Activated CD4-positive, alpha-beta T cell treated with anti-CD3 and anti-CD28 coated beads, Interleukin-2, amount 10 ng/mL, durations not matched to agents 7 days and 5 days (primary cell): Measurements from ENCODE around the gene LRCOL1. TPM values are rescaled to one million over a fixed set of nuclear protein-coding genes. Genes with fewer than 3 reads are reported as not detected.

Experiments used
- CTCF ChIA-PET: fragments of 350-600 bp; sonication (Branson Sonifier 250); formaldehyde crosslinking; loops from one replicate; lab custom pipeline; 2021; ENCODE audit warnings: antibody characterized with exemption; lab: Charles Lee
- POLR2A ChIA-PET: fragments of 350-600 bp; sonication (Branson Sonifier 250); formaldehyde crosslinking; loops from one replicate; lab custom pipeline; 2021; ENCODE audit warnings: antibody characterized with exemption; lab: Charles Lee
- DNase-seq: peaks from one replicate; pipeline ENCODE4 v3.0.0-alpha.2; 2020
- H3K27ac Mint-ChIP-seq: one replicate; pipeline ENCODE4 v1.8.0; 2021; ENCODE audit warnings: mild to moderate bottlenecking, moderate library complexity, mixed read lengths
- H3K27me3 Mint-ChIP-seq: one replicate; pipeline ENCODE4 v1.8.0; 2021; ENCODE audit warnings: mixed read lengths
- H3K36me3 Mint-ChIP-seq: one replicate; pipeline ENCODE4 v1.8.0; 2021; ENCODE audit warnings: low read depth, mixed read lengths
- H3K4me1 Mint-ChIP-seq: one replicate; pipeline ENCODE4 v1.8.0; 2021; ENCODE audit warnings: mixed read lengths
- H3K4me3 Mint-ChIP-seq: one replicate; pipeline ENCODE4 v1.8.0; 2021; ENCODE audit warnings: mild to moderate bottlenecking, moderate library complexity, mixed read lengths
- H3K9me3 Mint-ChIP-seq: one replicate; pipeline ENCODE4 v1.8.0; 2021; ENCODE audit warnings: mixed read lengths
- total RNA-seq, 2 experiments: library from RNA; stranded (reverse); gene quantifications; one replicate each; pipeline ENCODE4 v1.2.3, GENCODE V29; 2021

Gene LRCOL1
- total RNA-seq, 2 experiments from 2014 or later: not detected

DNA sequence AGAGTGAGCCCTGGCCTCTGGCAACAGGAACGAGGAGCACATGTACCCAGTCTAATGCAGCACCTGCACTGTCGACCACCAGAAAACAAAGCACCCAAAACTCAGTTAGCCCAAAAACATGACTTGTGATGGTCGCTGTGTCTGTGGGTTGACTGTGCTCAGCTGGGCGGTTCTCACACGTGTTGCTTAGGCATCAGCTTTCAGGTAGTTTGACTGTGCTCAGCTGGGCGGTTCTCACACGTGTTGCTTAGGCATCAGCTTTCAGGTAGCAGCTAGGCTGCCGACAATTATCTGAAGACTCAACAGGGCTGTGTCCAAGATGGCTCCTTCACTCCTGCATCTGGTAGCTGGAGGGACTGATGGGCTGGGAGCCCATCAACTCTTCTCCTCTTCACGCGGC, 1.2 kb upstream of the LRCOL1 start:
- CTCF ChIA-PET: interaction anchor here (0.9 kb wide), 1 partner anchor 10 kb away, joined by 3 read pairs; no protein-coding TSS in a partner anchor
- peaks cover 4% of the 10 kb centered on the region for H3K9me3 Mint-ChIP-seq
- no peak for DNase-seq
- H3K4me3 Mint-ChIP-seq: no peak overlapping the region
- no peaks in the 10 kb centered on the region for H3K36me3 Mint-ChIP-seq
- peaks cover 32% of the 10 kb centered on the region for H3K27me3 Mint-ChIP-seq
- POLR2A ChIA-PET: no interaction called here
- peaks cover 8% of the 10 kb centered on the region for H3K4me1 Mint-ChIP-seq
- H3K27ac Mint-ChIP-seq: no peak overlapping the region

DNA sequence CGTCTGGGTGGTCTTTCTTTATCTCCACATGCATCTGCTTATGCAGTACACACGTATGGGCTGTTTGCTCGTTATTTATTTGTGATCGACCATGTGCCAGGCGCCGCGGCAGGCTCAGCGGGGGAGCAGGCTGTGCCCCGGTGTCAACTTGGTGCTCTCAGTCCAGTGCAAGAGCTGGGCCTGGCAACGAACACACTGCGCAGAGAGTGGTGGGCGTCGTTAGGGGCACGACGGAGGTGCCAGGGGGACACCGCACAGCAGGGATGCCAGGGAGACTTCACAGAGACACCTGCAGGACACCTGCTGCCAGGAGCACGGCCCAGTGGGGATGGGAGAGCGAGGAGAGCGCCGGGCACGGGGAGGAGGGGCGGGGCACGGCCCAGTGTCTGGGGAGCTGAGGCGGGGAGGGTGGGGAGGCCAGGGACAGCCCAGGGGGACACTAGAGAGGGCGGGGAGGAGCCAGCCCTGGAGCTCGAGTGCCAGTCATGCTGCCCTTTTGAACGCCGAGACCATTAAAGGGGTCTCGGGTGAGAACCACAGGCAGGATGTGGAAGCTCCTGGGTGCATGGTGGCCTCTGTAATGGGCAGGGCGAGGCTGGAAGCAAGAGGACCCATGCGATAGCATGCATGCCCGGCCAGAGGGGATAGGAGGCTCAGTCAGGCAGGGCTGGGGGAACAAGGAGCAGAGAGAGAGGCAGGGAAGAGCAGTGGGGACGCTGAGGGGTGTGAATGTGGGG, 652 bp upstream of the LRCOL1 start:
- H3K27ac Mint-ChIP-seq: no peak overlapping the region
- H3K27me3 Mint-ChIP-seq: peaks cover 32% of the 10 kb centered on the region
- H3K36me3 Mint-ChIP-seq: no peaks in the 10 kb centered on the region
- H3K4me1 Mint-ChIP-seq: peaks cover 8% of the 10 kb centered on the region
- no peak for DNase-seq
- ChIA-PET CTCF (interaction anchor here (1.9 kb wide), 1 partner anchor 16 kb away, joined by 9 read pairs; no protein-coding TSS in a partner anchor), POLR2A (no interaction called here)
- peaks cover 4% of the 10 kb centered on the region for H3K9me3 Mint-ChIP-seq
- no peak overlapping the region for H3K4me3 Mint-ChIP-seq

DNA sequence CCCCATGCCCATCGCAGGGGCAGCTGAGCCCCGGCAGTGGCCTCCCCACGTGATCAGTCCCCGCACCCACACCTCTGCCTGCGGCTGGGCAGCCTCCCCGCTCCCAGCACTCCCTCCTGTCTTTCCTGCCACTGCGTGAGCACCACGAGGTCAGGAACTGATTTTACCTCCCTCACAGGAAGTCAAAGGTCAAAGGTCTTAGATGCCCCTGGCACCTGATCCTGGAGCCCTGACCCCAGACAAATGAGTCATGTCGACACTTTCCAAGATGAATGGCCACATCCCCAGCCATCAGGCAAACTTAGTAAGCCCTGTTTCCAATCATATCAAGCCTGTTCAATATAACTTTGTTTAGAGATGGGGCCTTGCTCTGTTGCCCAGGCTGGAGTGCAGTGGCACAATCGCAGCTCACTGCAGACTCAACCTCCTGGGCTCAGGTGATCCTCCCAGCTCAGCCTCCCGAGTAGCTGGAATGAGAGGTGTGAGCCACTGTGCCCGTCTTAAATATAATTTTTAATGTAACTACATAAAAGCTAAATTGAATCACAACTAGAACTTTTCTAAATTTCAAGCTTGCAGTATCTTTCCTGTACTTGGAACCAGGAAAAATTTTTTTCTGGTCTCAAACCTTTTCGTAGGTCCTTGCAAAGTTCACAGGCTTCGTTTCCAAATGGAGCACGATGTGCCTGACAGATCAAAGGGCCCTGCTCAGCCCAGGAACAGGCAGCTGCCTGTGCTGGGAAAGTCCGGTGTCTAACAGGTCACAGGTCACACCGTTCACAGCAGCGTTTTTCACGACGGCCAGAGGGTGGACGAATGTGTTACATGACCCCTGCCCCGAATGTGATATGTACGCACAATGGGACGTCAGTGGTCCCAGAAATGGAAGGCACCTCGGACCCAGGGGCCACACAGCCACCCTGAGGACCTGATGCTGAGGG, 1.9 kb downstream of the LRCOL1 start:
- CTCF ChIA-PET: interaction anchor here (1.5 to 1.9 kb wide), 2 partner anchors 13 to 22 kb away, joined by 4 to 9 read pairs; no protein-coding TSS in a partner anchor
- Mint-ChIP-seq H3K36me3 (no peaks in the 10 kb centered on the region), H3K4me1 (peaks cover 5% of the 10 kb centered on the region), H3K4me3 (no peak overlapping the region), H3K9me3 (peaks cover 4% of the 10 kb centered on the region), H3K27me3 (peaks cover 38% of the 10 kb centered on the region), H3K27ac (no peak overlapping the region)
- DNase-seq: no peak
- POLR2A ChIA-PET: no interaction called here

DNA sequence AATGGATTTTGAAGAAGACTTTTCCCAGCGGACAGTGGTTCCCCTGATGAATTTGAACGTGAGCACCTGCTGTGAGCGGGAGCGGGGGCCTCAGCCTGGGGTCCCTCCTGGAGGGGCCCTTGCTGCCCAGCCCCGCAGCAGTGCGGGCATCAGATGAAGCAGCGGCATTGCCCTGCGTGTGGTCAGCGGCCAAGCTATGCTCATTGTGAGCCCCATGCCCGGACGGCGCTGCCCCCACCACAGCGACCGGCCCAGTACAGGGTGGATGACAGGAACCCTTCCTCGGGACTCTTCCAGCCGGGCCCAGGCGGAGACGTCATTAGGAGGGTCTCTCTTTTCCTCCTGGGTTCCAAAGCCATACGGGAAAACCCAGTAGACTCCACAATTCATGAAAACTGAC, 3.5 kb downstream of the LRCOL1 start:
- H3K4me1 Mint-ChIP-seq: peaks cover 5% of the 10 kb centered on the region
- DNase-seq: no peak
- POLR2A ChIA-PET: no interaction called here
- peaks cover 4% of the 10 kb centered on the region for H3K9me3 Mint-ChIP-seq
- CTCF ChIA-PET: no interaction called here
- H3K27me3 Mint-ChIP-seq: peaks cover 41% of the 10 kb centered on the region
- H3K4me3 Mint-ChIP-seq: no peak overlapping the region
- H3K36me3 Mint-ChIP-seq: no peaks in the 10 kb centered on the region
- H3K27ac Mint-ChIP-seq: no peak overlapping the region

DNA sequence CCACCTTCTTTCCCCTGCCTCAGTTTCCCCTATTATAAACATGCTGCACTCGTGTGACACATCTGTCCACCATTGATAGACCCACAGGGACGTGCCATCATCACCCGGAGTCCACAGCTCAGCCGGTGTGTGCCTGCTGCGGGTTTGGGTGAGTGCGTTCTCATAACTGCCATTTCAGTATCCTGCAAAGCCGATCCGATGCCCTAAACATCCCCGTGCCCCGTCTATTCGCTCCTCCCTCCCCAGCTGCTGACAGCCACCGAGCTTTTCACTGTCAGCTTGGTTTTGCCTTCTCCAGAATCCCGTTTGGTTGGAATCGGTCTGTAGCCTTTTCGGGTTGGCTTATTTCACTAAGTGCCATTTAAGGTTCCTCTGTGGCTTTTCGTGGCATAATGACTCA, 3.9 kb downstream of the LRCOL1 start:
- H3K36me3 Mint-ChIP-seq: no peaks in the 10 kb centered on the region
- H3K4me3 Mint-ChIP-seq: no peak overlapping the region
- H3K4me1 Mint-ChIP-seq: peaks cover 5% of the 10 kb centered on the region
- H3K9me3 Mint-ChIP-seq: peaks cover 3% of the 10 kb centered on the region
- ChIA-PET CTCF (no interaction called here), POLR2A (no interaction called here)
- no peak for DNase-seq
- H3K27ac Mint-ChIP-seq: no peak overlapping the region
- H3K27me3 Mint-ChIP-seq: peaks cover 38% of the 10 kb centered on the region

DNA sequence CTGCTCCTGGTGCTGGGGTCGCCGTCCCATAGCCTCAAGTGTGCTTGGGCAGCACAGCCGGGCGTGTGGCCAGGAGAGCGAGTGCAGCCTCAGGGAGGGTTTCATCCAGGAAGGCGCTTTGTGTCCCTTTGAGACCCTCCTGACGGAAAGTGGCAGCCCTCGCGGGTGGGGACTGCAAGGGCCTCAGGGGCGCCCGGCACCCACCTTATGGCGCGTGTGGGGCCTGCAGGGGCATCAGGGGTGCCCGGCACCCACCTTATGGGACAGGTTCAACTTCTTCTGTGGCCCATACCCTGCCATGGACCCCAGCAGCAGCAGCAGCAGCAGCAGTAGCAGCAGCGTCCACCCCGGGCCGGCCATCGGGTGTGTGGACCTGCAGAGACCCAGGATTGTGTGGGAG, 4.5 kb downstream of the LRCOL1 start:
- H3K9me3 Mint-ChIP-seq: no peaks in the 10 kb centered on the region
- H3K27ac Mint-ChIP-seq: no peak overlapping the region
- ChIA-PET POLR2A (no interaction called here), CTCF (no interaction called here)
- peaks cover 38% of the 10 kb centered on the region for H3K27me3 Mint-ChIP-seq
- no peak for DNase-seq
- no peaks in the 10 kb centered on the region for H3K36me3 Mint-ChIP-seq
- H3K4me3 Mint-ChIP-seq: no peak overlapping the region
- peaks cover 7% of the 10 kb centered on the region for H3K4me1 Mint-ChIP-seq

DNA sequence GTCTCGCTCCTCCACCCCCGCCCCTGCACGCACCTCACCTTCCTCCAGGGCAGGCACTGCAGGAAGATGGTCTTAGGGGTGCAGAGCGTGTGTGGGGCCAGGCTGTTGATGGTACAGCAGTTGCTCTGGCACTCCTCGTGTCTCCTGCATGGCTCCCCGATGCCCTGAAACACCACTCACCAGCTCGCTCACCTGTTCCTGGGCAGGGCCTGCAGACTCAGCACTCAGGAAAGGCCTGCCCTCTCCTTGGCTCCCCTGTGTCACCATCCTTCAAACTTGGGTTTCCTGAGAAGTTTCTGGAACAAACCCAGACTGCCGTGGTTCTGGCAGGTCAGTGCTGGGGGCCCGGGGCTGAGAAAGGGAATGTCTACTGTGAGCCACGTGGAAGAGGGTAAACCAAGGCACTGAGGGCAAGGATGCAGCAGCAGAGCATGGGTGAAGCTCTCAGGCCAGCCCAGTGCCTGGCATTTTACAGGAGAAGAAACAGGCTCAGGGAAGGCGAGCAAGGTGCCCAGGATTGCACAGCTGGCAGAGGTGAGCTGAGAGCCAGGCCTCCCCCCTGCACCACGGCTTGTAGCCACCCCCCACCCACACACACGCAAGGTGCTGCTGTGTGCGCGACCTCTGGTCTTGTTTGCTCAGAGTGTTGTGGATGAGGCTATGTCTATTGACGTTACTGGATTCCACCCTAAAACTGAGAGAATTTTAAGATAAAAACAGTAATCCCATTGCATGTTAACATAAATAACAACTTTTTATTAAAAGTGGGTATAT, 5.5 kb downstream of the LRCOL1 start:
- ChIA-PET CTCF (interaction anchor here (1.1 kb wide), 1 partner anchor 9 kb away, joined by 3 read pairs; no protein-coding TSS in a partner anchor), POLR2A (no interaction called here)
- peaks cover 41% of the 10 kb centered on the region for H3K27me3 Mint-ChIP-seq
- peaks cover 8% of the 10 kb centered on the region for H3K4me1 Mint-ChIP-seq
- H3K27ac Mint-ChIP-seq: no peak overlapping the region
- no peaks in the 10 kb centered on the region for H3K9me3 Mint-ChIP-seq
- H3K4me3 Mint-ChIP-seq: no peak overlapping the region
- H3K36me3 Mint-ChIP-seq: no peaks in the 10 kb centered on the region
- no peak for DNase-seq

DNA sequence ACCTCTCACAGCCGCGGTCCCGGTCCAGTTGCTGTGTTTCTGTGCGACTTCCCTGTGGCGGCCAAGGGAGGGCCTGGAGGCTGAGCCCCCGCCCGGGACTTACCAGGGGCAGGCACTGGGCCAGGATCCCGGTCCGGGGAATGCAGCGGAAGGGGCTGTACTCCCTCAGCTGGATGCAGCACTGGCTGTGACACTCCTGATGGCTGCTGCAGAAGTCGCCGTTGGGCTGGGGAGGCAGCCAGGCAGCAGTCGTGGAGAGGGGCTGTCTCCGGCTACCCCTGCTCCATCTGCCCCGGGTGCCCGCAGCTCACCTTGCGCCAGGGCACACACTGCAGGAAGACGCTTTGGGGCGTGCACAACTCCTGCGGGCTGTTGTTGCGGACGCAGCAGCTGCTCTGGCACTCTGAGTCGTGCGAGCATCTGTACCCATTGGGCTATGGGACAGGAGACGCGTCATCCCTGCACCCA, 6.2 kb downstream of the LRCOL1 start:
- no peaks in the 10 kb centered on the region for H3K9me3 Mint-ChIP-seq
- CTCF ChIA-PET: interaction anchor here (1.1 to 1.7 kb wide), 2 partner anchors 10 to 11 kb away, joined by 3 to 6 read pairs; no protein-coding TSS in a partner anchor
- POLR2A ChIA-PET: no interaction called here
- DNase-seq: no peak
- no peak overlapping the region for H3K27ac Mint-ChIP-seq
- no peaks in the 10 kb centered on the region for H3K36me3 Mint-ChIP-seq
- H3K4me3 Mint-ChIP-seq: no peak overlapping the region
- H3K27me3 Mint-ChIP-seq: peaks cover 43% of the 10 kb centered on the region
- H3K4me1 Mint-ChIP-seq: peaks cover 12% of the 10 kb centered on the region

DNA sequence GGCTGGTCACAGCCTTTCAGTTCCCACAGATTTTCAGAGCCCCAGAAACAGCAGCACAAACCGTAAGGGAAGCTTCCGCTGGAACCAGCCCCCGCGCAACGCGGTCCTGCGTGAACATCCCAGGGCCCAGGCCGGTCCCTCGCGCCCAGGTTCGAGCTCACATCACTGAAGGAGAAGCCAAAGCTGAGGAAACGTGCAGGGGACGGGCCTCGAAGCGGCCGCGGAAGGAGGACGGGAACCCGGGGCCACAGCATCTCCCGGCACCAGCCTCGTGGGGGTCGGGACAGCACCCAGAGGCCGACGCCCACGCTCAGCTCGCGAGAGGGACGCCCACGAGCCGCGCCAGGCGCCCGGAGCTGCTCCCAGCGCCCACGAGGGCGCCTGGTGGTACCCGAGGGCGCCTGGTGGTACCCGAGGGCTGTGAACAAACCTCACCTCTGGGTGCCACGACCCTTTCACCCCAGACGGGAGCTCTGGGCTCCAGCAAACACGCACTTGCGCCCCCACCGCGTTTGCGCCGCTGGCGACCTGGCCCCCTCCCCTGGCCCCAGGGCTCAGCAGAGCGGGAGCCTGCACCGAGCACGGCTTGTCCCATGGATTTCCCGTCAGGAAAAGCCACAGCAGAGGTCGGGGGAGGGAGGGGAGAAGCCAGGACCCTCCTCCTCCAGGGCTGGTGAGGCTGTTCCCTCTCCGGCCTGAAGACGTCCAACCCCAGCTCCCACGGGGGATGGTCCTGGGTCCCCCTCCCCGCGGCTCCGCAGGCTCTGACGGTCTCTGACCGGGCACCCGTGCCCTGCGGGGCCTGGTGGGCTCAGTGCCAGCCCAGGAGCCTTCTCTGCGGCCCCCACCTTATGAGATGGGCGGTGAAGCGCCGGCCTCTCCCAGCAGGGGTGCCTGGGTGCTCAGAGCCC, 6.9 kb downstream of the LRCOL1 start:
- Mint-ChIP-seq H3K4me1 (peaks cover 17% of the 10 kb centered on the region), H3K27ac (no peak overlapping the region), H3K36me3 (no peaks in the 10 kb centered on the region), H3K9me3 (no peaks in the 10 kb centered on the region), H3K27me3 (peaks cover 44% of the 10 kb centered on the region), H3K4me3 (no peak overlapping the region)
- no peak for DNase-seq
- ChIA-PET POLR2A (no interaction called here), CTCF (interaction anchor here (0.5 to 1.7 kb wide), 2 partner anchors 11 to 17 kb away, joined by 3 to 6 read pairs; no protein-coding TSS in a partner anchor)

DNA sequence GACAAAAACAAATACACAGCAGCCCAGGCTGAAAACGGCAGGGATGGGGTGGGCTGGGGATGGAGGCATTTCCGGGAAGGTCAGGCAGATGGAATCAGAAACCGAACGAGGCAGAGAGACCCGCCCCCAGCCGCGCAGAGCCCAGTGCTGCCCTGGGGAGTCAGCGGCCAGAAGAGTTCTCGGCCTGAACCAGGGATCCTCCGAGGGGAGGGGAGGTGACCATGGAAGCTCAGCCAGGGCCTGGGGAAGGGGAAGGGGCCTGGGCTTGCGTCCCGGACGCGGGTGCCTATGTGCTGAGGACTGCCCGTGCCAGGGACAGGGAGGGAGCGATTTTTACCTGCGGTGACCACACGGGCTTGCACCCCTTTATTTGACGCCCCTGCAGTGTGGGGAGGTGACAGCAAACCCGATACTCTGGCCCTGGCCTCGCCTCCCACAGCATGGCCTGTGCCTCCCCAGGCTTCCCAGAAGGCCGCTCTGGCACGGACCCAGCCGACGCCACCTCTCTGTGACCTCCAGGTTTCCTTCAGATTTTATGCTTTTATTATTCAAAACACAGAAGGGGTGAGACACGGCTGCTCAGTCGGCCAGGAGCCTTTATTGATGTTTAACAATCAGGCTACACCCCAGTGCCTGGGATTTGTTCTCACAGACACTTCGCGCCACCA, 7.7 kb downstream of the LRCOL1 start:
- Mint-ChIP-seq H3K27me3 (peaks cover 42% of the 10 kb centered on the region), H3K4me3 (no peak overlapping the region), H3K9me3 (no peaks in the 10 kb centered on the region), H3K36me3 (no peaks in the 10 kb centered on the region), H3K27ac (no peak overlapping the region), H3K4me1 (peaks cover 18% of the 10 kb centered on the region)
- DNase-seq: no peak
- ChIA-PET CTCF (interaction anchor here (1.7 kb wide), 1 partner anchor 12 kb away, joined by 6 read pairs; no protein-coding TSS in a partner anchor), POLR2A (no interaction called here)
